Osteocyte (in vitro differentiated cells): ENCODE data around the gene VGLL4. TPM values are rescaled to one million over a fixed set of nuclear protein-coding genes. Genes with fewer than 3 reads are reported as not detected.
"Not testable (repeated sequence)": the region's sequence is repeated elsewhere in the genome, so short reads cannot be mapped to it uniquely, and the experiment has no call there.

Experiments used
- DNase-seq: peaks from one replicate; pipeline ENCODE4 v3.0.0; 2021; ENCODE audit warnings: mixed read lengths; ENCODE audit not compliant: unreplicated experiment; ENCODE audit errors: extremely low spot score
- H3K27ac Mint-ChIP-seq: one replicate; pipeline ENCODE4 v1.8.0; 2021; ENCODE audit warnings: mild to moderate bottlenecking, mixed read lengths; ENCODE audit not compliant: unreplicated experiment
- H3K27me3 Mint-ChIP-seq: one replicate; pipeline ENCODE4 v1.8.0; 2021; ENCODE audit warnings: mixed read lengths; ENCODE audit not compliant: unreplicated experiment
- H3K36me3 Mint-ChIP-seq: one replicate; pipeline ENCODE4 v1.8.0; 2021; ENCODE audit warnings: mixed read lengths; ENCODE audit not compliant: unreplicated experiment
- H3K4me1 Mint-ChIP-seq: one replicate; pipeline ENCODE4 v1.8.0; 2021; ENCODE audit warnings: mixed read lengths; ENCODE audit not compliant: unreplicated experiment
- H3K4me3 Mint-ChIP-seq: one replicate; pipeline ENCODE4 v1.8.0; 2021; ENCODE audit warnings: mild to moderate bottlenecking, moderate library complexity, mixed read lengths; ENCODE audit not compliant: unreplicated experiment
- H3K9me3 Mint-ChIP-seq: one replicate; pipeline ENCODE4 v1.8.0; 2021; ENCODE audit warnings: mixed read lengths; ENCODE audit not compliant: unreplicated experiment
- CTCF ChIP-seq: fragments of 200-600 bp; sonication (generic); IDR thresholded peaks from 2 replicates; pipeline ENCODE4 v1.5.0; 2021; ENCODE audit warnings: antibody characterized with exemption, mild to moderate bottlenecking, moderate library complexity
- total RNA-seq: library from RNA; stranded (reverse); gene quantifications from 2 replicates; pipeline ENCODE4 v1.2.1, GENCODE V29; 2021

Gene VGLL4
- total RNA-seq, 1 donor from 2014 or later, result 139 TPM

DNA sequence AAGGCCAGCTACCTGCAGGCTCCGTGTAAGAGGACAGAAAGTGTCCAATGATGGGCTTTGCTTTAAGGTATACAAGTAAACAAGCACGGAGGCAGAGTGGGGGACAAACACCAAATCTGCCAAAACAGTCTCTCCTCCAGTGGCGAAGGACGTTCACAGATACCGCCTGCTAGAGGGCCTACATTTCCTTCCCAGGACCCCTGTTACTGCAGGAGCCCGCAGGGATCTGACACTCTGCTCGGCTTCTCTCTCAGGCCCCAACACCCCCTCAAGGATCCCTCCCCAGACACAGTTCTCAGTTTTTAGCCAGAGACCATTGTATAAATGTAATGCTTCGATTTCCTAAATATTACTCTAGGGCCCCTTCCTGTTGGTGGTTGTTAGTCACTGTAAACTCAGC lies 46.0 kb upstream of the VGLL4 start:
- Mint-ChIP-seq H3K27ac (no peak overlapping the region), H3K36me3 (peaks cover 11% of the 10 kb centered on the region), H3K9me3 (no peaks in the 10 kb centered on the region), H3K4me1 (peaks cover 16% of the 10 kb centered on the region), H3K4me3 (no peak overlapping the region), H3K27me3 (no peaks in the 10 kb centered on the region)
- no peak for DNase-seq
- no peak for TF ChIP-seq CTCF

- not testable (repeated sequence) for H3K4me1 Mint-ChIP-seq, H3K4me3 Mint-ChIP-seq, H3K27me3 Mint-ChIP-seq, H3K36me3 Mint-ChIP-seq, H3K9me3 Mint-ChIP-seq, H3K27ac Mint-ChIP-seq, DNase-seq
Measured at GRCh38 chr3:11684980-11685379, 41.3 kb upstream of the VGLL4 start.

DNA sequence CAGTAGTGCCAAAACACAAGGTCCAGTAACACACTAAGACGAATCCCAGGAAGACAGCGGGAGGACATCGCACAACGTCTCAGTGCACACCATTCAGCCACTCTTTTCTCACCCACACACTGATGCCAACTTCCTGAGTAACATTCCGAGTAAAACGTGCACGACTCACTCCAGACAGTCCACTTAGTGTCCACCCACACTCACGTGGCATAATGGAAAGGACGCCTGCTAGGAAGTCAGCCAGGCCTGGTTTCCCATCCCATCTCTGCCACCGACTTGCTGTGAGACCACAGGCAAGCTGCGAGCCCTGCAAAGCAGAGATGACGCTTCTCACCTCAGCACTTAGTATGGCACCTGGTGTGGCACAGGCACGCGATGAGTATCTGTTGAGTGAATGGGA lies 36.8 kb upstream of the VGLL4 start:
- no peak for DNase-seq
- Mint-ChIP-seq H3K9me3 (no peaks in the 10 kb centered on the region), H3K36me3 (peaks cover 2% of the 10 kb centered on the region), H3K4me1 (peaks cover 18% of the 10 kb centered on the region), H3K4me3 (no peak overlapping the region), H3K27ac (no peak overlapping the region), H3K27me3 (no peaks in the 10 kb centered on the region)
- no peak for TF ChIP-seq CTCF

- peak overlapping the region; percentile 47 for H3K27ac Mint-ChIP-seq
- peaks cover 2% of the 10 kb centered on the region for H3K36me3 Mint-ChIP-seq
- no peak for TF ChIP-seq CTCF
- no peaks in the 10 kb centered on the region for H3K27me3 Mint-ChIP-seq
- no peaks in the 10 kb centered on the region for H3K9me3 Mint-ChIP-seq
- DNase-seq, result no peak
- peaks cover 18% of the 10 kb centered on the region for H3K4me1 Mint-ChIP-seq
- no peak overlapping the region for H3K4me3 Mint-ChIP-seq
Measured at GRCh38 chr3:11679964-11680363, 36.2 kb upstream of the VGLL4 start.

DNA sequence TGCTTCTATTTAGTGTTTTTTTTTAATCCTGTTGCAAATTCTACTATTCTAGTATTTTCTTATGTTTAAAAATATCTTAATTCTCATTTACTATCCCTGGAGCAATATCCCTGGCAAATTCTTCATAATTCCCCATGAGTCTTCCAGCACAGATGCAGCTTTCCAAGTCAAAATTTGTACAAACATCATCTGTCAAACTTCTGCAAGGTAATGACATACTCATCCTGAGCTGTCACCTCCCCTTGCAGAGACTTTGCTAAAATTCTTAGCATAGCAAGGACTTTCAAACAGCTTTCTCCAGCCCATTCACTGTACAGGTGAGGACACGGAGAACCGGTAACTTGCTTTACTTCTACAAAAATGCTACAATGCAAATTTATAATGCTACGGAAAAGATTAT lies 28.6 kb upstream of the VGLL4 start:
- no peak overlapping the region for H3K27ac Mint-ChIP-seq
- no peaks in the 10 kb centered on the region for H3K27me3 Mint-ChIP-seq
- H3K4me1 Mint-ChIP-seq, result peaks cover 45% of the 10 kb centered on the region
- H3K9me3 Mint-ChIP-seq, result no peaks in the 10 kb centered on the region
- H3K4me3 Mint-ChIP-seq, result no peak overlapping the region
- TF ChIP-seq CTCF, result no peak
- peaks cover 2% of the 10 kb centered on the region for H3K36me3 Mint-ChIP-seq
- no peak for DNase-seq

- no peaks in the 10 kb centered on the region for H3K9me3 Mint-ChIP-seq
- H3K36me3 Mint-ChIP-seq, result peaks cover 2% of the 10 kb centered on the region
- TF ChIP-seq CTCF, result no peak
- H3K4me3 Mint-ChIP-seq, result no peak overlapping the region
- peak overlapping the region; percentile 55 for H3K27ac Mint-ChIP-seq
- no peaks in the 10 kb centered on the region for H3K27me3 Mint-ChIP-seq
- H3K4me1 Mint-ChIP-seq, result peaks cover 46% of the 10 kb centered on the region
- DNase-seq, result no peak
Measured at GRCh38 chr3:11671648-11672100, 28.0 kb upstream of the VGLL4 start.
